Type B pancreatic cell (in vitro differentiated cells): Measurements from ENCODE around the gene C18orf32. TPM values are rescaled to one million over a fixed set of nuclear protein-coding genes. Genes with fewer than 3 reads are reported as not detected.
A peak's percentile ranks its signal among the peaks of the same experiment; 100 is the strongest.
"Not testable (repeated sequence)": the region's sequence is repeated elsewhere in the genome, so short reads cannot be mapped to it uniquely, and the experiment has no call there.

ENCODE experiments used
- DNase-seq: peaks from one replicate; pipeline ENCODE4 v3.0.0; 2021; ENCODE audit warnings: mixed read lengths; ENCODE audit not compliant: unreplicated experiment; ENCODE audit errors: extremely low spot score
- H3K27ac Mint-ChIP-seq: 2 replicates; pipeline ENCODE4 v1.8.0; 2021; ENCODE audit warnings: mild to moderate bottlenecking, mixed read lengths
- H3K27me3 Mint-ChIP-seq: 2 replicates; pipeline ENCODE4 v1.8.0; 2021; ENCODE audit warnings: mixed read lengths
- H3K36me3 Mint-ChIP-seq: 2 replicates; pipeline ENCODE4 v1.8.0; 2021; ENCODE audit warnings: mixed read lengths
- H3K4me1 Mint-ChIP-seq: one replicate; pipeline ENCODE4 v1.8.0; 2021; ENCODE audit warnings: mixed read lengths; ENCODE audit not compliant: unreplicated experiment
- H3K4me3 Mint-ChIP-seq: 2 replicates; pipeline ENCODE4 v1.8.0; 2021; ENCODE audit warnings: mild to moderate bottlenecking, mixed read lengths
- H3K9me3 Mint-ChIP-seq: 2 replicates; pipeline ENCODE4 v1.8.0; 2021; ENCODE audit warnings: mixed read lengths
- CTCF ChIP-seq: fragments of 200-600 bp; sonication (generic); conservative IDR thresholded peaks from 2 replicates; pipeline ENCODE4 v1.5.0; 2021; ENCODE audit warnings: antibody characterized with exemption, mild to moderate bottlenecking
- total RNA-seq: library from RNA; stranded (reverse); gene quantifications from 2 replicates; pipeline ENCODE4 v1.2.1, GENCODE V29; 2021; ENCODE audit warnings: low replicate concordance

Gene C18orf32
- total RNA-seq, 1 donor from 2014 or later: 42.1 TPM

DNA sequence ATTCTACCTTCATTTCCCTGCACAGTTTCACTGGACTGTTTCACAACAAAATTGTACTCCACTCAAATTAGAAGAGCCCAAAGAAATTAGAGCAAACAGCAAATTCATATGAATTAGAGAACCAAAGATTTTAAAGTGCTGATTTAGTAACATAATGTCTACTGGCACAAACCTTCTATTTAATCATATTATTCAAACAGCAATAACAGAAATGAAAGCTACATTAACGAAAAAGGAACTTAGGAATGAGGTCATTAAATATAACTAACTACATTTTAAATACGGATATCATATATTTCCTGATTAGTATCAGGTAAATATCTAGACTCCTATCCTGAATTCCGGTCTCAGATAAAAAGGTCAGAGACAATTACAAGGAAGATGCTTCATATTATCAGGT is 5.1 kb downstream of the C18orf32 start:
- H3K4me1 Mint-ChIP-seq: peaks cover 4% of the 10 kb centered on the region
- H3K27me3 Mint-ChIP-seq: no peaks in the 10 kb centered on the region
- peaks cover 31% of the 10 kb centered on the region for H3K36me3 Mint-ChIP-seq
- H3K27ac Mint-ChIP-seq: no peak overlapping the region
- H3K4me3 Mint-ChIP-seq: no peak overlapping the region
- TF ChIP-seq CTCF: no peak
- H3K9me3 Mint-ChIP-seq: no peaks in the 10 kb centered on the region
- no peak for DNase-seq

- DNase-seq: no peak
- no peak for TF ChIP-seq CTCF
- H3K4me1 Mint-ChIP-seq: peaks cover 4% of the 10 kb centered on the region
- H3K27ac Mint-ChIP-seq: no peak overlapping the region
- no peak overlapping the region for H3K4me3 Mint-ChIP-seq
- H3K9me3 Mint-ChIP-seq: no peaks in the 10 kb centered on the region
- H3K27me3 Mint-ChIP-seq: no peaks in the 10 kb centered on the region
- H3K36me3 Mint-ChIP-seq: peaks cover 27% of the 10 kb centered on the region
Observed at GRCh38 chr18:49481317-49481716, 5.7 kb downstream of the C18orf32 start.

- H3K4me3 Mint-ChIP-seq: no peak overlapping the region
- DNase-seq: no peak
- H3K27ac Mint-ChIP-seq: no peak overlapping the region
- H3K27me3 Mint-ChIP-seq: no peaks in the 10 kb centered on the region
- peaks cover 24% of the 10 kb centered on the region for H3K36me3 Mint-ChIP-seq
- H3K9me3 Mint-ChIP-seq: no peaks in the 10 kb centered on the region
- no peak for TF ChIP-seq CTCF
- no peaks in the 10 kb centered on the region for H3K4me1 Mint-ChIP-seq
Observed at GRCh38 chr18:49479381-49480137, 7.5 kb downstream of the C18orf32 start.

GRCh38 chr18:49476664-49477411 is 10.2 kb downstream of the C18orf32 start:
- Mint-ChIP-seq H3K27me3 (no peaks in the 10 kb centered on the region), H3K4me1 (no peaks in the 10 kb centered on the region), H3K27ac (peak overlapping the region; percentile 15), H3K36me3 (peaks cover 13% of the 10 kb centered on the region), H3K4me3 (no peak overlapping the region), H3K9me3 (no peaks in the 10 kb centered on the region)
- no peak for TF ChIP-seq CTCF
- no peak for DNase-seq

DNA sequence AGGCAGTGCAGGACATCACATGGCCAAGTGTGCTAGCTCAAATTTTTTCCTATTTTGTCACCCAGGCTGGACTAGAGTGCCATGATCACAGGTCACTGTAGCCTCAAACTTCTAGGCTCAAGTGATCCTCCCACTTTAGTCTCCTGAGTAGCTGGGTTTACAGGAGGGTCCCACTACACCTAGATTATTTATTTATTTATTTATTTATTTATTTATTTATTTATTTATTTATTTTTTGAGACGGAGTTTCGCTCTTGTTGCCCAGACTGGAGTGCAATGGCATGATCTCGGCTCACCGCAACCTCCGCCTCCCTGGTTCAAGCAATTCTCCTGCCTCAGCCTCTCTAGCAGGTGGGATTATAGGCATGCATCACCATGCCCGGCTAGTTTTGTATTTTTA is 12.1 kb downstream of the C18orf32 start:
- not testable (repeated sequence) for H3K36me3 Mint-ChIP-seq, H3K4me1 Mint-ChIP-seq, DNase-seq, H3K4me3 Mint-ChIP-seq, H3K27ac Mint-ChIP-seq, H3K27me3 Mint-ChIP-seq, H3K9me3 Mint-ChIP-seq

GRCh38 chr18:49473721-49474120 is 13.3 kb downstream of the C18orf32 start:
- no peak for DNase-seq
- Mint-ChIP-seq H3K36me3 (no peaks in the 10 kb centered on the region), H3K27ac (no peak overlapping the region), H3K4me3 (no peak overlapping the region), H3K4me1 (no peaks in the 10 kb centered on the region), H3K9me3 (no peaks in the 10 kb centered on the region), H3K27me3 (no peaks in the 10 kb centered on the region)
- no peak for TF ChIP-seq CTCF
